Aorta (tissue), 5 donors: Measurements from ENCODE around the gene VASH2. TPM values are rescaled to one million over a fixed set of nuclear protein-coding genes. Genes with fewer than 3 reads are reported as not detected.
"Not testable (repeated sequence)": the region's sequence is repeated elsewhere in the genome, so short reads cannot be mapped to it uniquely, and the experiment has no call there.

Experiments used
- ATAC-seq: fragments of 200-7000 bp; cut with Tn5 transposase; one replicate; pipeline ENCODE4 v1.9.1; 2022; ENCODE audit warnings: moderate library complexity; ENCODE audit not compliant: low FRiP score
- DNase-seq, 2 donors: peaks; one replicate each; pipeline ENCODE4 v3.0.0-alpha.2; 2020
- H3K27ac ChIP-seq, 2 donors: one replicate each; pipeline ENCODE4 v1.5.1; 2013; ENCODE audit warnings: low read length in 2 of 2, mild to moderate bottlenecking in 2 of 2, moderate library complexity in 2 of 2, control low read depth in 1 of 2, inconsistent platforms in 1 of 2, low read depth in 1 of 2
- H3K27me3 ChIP-seq, 2 donors: one replicate each; pipeline ENCODE4 v1.6.1; 2013; ENCODE audit warnings: control low read depth in 1 of 2, low read length in 1 of 2, mild to moderate bottlenecking in 1 of 2, moderate library complexity in 1 of 2; ENCODE audit not compliant: insufficient read depth in 2 of 2, control insufficient read depth in 1 of 2
- H3K36me3 ChIP-seq, 2 donors: one replicate each; pipeline ENCODE4 v1.6.1; 2013; ENCODE audit warnings: control low read depth in 1 of 2, low read length in 1 of 2, mild to moderate bottlenecking in 1 of 2; ENCODE audit not compliant: insufficient read depth in 2 of 2, control insufficient read depth in 1 of 2
- H3K4me1 ChIP-seq, 2 donors: one replicate each; pipeline ENCODE4 v1.6.1; 2013; ENCODE audit warnings: low read length in 2 of 2, control low read depth in 1 of 2, mild to moderate bottlenecking in 1 of 2, moderate library complexity in 1 of 2; ENCODE audit not compliant: insufficient read depth in 2 of 2, control insufficient read depth in 1 of 2
- H3K4me3 ChIP-seq, 2 donors: one replicate each; pipeline ENCODE4 v1.5.1; 2013; ENCODE audit warnings: low read length in 2 of 2, control low read depth in 1 of 2, mild to moderate bottlenecking in 1 of 2
- H3K9me3 ChIP-seq: one replicate; pipeline ENCODE4 v1.6.1; 2013; ENCODE audit warnings: mild to moderate bottlenecking, low read length; ENCODE audit not compliant: control insufficient read depth
- WGBS, 2 donors: extraction: QIAGEN DNeasy Blood & Tissue Kit; methylation state at CpG; one replicate each; pipeline ENCODE4 v1.1.7; 2013; 5-methylcytosine and 5-hydroxymethylcytosine counted together
- intact Hi-C, 2 donors: fragments of 100-400 bp; cut with DNase I; formaldehyde crosslinking; loops; one replicate each; pipeline versions ENCODE4 v1.14.2 to v1.15.0; 2022
- polyA plus RNA-seq, 2 donors: library from polyadenylated mRNA; stranded (reverse); fragments of 200-250 nt; gene quantifications; one replicate each; pipeline ENCODE4 v1.2.3, GENCODE V29; 2013
- total RNA-seq, 2 donors: library from RNA; stranded (reverse); fragmentation: NEBNext Ultra II Directional; extraction: Animal tissue kit (Norgen Biotek cat#: 25700); gene quantifications; one replicate each; pipeline ENCODE4 v1.2.1, GENCODE V29; 2021
- donor health status: healthy with polysubstance abuse.
- donor health status: Bipolar disorder and iron deficiency.
- donor health status: DM: no; HTN: no; CAD: no.
- donor health status: DM: no; HTN: no; CAD: no.
- donor health status: DM: yes; HTN: yes; CAD: no.

VASH2 gene
- total and polyA plus RNA-seq, 4 donors = 0.26 to 1.8 (median 0.33) TPM

DNA sequence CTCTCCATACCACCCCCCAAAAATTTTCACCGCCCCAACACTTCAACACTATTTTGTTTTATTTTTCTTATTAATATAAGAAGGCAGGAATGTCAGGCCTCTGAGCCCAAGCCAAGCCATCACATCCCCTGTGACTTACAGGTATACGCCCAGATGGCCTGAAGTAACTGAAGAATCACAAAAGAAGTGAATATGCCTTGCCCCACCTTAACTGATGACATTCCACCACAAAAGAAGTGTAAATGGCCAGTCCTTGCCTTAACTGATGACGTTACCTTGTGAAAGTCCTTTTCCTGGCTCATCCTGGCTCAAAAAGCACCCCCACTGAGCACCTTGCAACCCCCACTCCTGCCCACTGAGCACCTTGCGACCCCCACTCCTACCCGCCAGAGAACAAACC is 36.2 kb upstream of the VASH2 start:
- H3K9me3 ChIP-seq, H3K4me1 ChIP-seq, DNase-seq, H3K27me3 ChIP-seq, H3K27ac ChIP-seq, H3K4me3 ChIP-seq, H3K36me3 ChIP-seq, intact Hi-C loops, ATAC-seq: not testable (repeated sequence)
- WGBS, 2 donors = 86 to 94% methylated on average over 4 of the region's 5 CpGs

GRCh38 chr1:212914789-212915188 is 35.6 kb upstream of the VASH2 start:
- Histone ChIP-seq H3K9me3 (no peaks in the 10 kb centered on the region), H3K27ac (no peak overlapping the region), H3K4me3 (no peak overlapping the region), H3K27me3 (no peaks in the 10 kb centered on the region), H3K36me3 (no peaks in the 10 kb centered on the region), H3K4me1 (no peaks in the 10 kb centered on the region)
- WGBS, 2 donors = 53 to 60% methylated on average over 3 of the region's 3 CpGs
- DNase-seq (no peak), ATAC-seq (no peak)
- intact Hi-C loops = no loop called here

DNA sequence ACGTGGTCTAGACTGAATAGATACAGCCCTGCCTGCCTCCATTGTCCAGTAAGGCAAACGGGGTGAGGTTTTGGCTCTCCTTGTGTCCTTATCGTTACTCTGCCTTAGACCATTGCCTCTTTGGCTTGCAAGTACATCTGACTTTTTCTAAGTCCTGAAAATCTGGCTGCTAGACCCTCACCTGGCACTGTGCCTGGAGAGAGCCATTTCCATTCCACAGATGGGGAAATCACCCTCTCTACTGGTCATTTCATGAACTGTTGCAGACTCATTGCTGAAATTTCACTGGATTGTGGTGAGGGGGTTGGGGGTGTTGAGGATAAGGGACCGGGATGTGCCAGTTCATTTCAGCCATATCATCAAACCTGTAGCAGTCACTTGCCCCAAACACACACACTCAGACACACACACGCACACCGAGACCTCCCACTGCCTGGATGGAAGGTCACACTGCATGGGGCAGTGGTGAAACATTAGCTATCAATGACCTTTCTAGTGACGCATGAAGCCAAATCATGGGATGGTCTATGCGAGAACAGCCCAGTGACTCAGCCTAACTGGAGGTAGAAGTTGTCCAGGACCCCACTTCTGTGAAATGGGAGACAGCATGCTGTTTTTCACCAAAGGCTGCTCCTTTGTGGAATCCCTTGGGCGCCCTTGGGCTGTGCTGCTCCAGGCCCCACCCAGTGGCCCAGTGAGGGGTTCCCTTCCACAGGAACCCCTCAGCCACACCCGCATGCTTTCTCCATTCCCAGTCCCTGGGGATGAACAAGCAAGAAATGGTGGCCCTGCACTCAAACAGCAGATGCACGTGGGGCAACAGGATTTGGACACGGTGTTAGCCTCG is 34.9 kb upstream of the VASH2 start:
- Histone ChIP-seq H3K27me3 (no peaks in the 10 kb centered on the region), H3K9me3 (no peaks in the 10 kb centered on the region), H3K4me3 (no peak overlapping the region), H3K36me3 (no peaks in the 10 kb centered on the region), H3K4me1 (no peaks in the 10 kb centered on the region), H3K27ac (no peak overlapping the region)
- 65 to 66% methylated on average over 13 of the region's 13 CpGs for WGBS, 2 donors
- peak; percentile 57 for ATAC-seq
- intact Hi-C loops = no loop called here
- DNase-seq = peak in 1 of 2 donors; percentile 63

DNA sequence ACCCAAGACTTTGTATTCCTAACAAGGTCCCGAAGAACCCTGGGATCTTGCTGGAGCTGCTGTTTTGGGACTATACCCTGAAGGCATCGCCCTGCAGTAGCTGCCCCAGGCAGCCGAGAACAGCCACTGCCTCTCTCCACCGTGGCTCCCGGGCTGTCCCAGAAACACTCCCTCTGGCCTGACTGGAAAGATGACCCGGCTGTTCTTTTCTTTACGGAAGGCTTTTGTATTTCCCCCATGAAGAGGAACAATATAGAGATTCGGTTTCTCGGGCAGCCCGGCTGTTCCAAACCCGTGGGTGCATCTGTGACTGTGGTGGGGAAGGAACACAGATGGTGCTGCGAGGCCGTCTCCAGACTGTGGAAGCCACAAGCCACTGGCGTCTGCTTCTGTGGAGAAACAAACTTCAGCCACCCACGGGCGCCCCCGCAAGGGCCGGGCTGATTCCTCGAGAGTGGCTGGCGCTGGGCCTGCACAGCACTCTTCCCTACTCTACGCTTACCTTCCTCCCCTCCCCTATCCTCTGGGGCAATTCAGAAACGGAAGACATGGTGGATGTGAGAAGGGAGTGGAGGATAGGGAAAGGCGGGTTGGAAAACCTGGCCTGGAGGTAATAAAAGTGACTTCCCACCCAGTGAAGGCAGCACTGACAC is 33.7 kb upstream of the VASH2 start:
- intact Hi-C loops = no loop called here
- ATAC-seq = peak; percentile 60
- Histone ChIP-seq H3K4me3 (no peak overlapping the region), H3K27me3 (no peaks in the 10 kb centered on the region), H3K36me3 (no peaks in the 10 kb centered on the region), H3K9me3 (no peaks in the 10 kb centered on the region), H3K4me1 (no peaks in the 10 kb centered on the region), H3K27ac (no peak overlapping the region)
- DNase-seq = peak; percentile 66 to 78
- WGBS, 2 donors = 24% methylated on average over 23 of the region's 23 CpGs

GRCh38 chr1:212917134-212917485 is 33.2 kb upstream of the VASH2 start:
- Histone ChIP-seq H3K27me3 (no peaks in the 10 kb centered on the region), H3K4me1 (no peaks in the 10 kb centered on the region), H3K4me3 (no peak overlapping the region), H3K27ac (no peak overlapping the region), H3K9me3 (no peaks in the 10 kb centered on the region), H3K36me3 (no peaks in the 10 kb centered on the region)
- ATAC-seq (peak; percentile 19), DNase-seq (no peak)
- 71 to 74% methylated on average over 9 of the region's 9 CpGs for WGBS, 2 donors
- intact Hi-C loops = no loop called here

GRCh38 chr1:212917858-212918257 is 32.5 kb upstream of the VASH2 start:
- Histone ChIP-seq H3K27me3 (no peaks in the 10 kb centered on the region), H3K27ac (no peak overlapping the region), H3K36me3 (no peaks in the 10 kb centered on the region), H3K9me3 (no peaks in the 10 kb centered on the region), H3K4me3 (no peak overlapping the region), H3K4me1 (no peaks in the 10 kb centered on the region)
- 64 to 67% methylated on average over 5 of the region's 5 CpGs for WGBS, 2 donors
- intact Hi-C loops = no loop called here
- ATAC-seq (no peak), DNase-seq (no peak)

DNA sequence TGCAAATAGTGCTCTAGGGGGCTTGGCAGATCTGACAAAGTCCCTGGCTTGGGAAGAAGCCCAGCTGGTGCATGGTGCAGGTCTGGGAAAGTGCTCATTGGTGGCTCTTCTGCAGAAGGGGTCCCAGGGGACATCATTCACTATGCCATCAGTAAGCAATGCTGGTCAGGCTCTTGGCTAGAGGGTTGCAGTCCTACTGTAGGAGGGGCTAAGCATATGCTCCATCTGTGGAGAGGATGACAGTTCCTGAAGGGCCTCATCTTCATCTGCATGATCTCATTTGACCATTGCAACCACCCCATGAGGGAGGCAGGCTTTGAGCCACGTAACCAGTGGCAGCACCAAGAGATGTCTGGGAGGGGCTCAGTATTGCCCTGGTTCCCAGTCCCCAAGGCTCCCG is 31.5 kb upstream of the VASH2 start:
- H3K9me3 ChIP-seq = no peaks in the 10 kb centered on the region
- 62 to 71% methylated on average over 2 of the region's 2 CpGs for WGBS, 2 donors
- H3K4me1 ChIP-seq = no peaks in the 10 kb centered on the region
- intact Hi-C loops = no loop called here
- DNase-seq (no peak), ATAC-seq (no peak)
- no peaks in the 10 kb centered on the region for H3K27me3 ChIP-seq
- H3K36me3 ChIP-seq = no peaks in the 10 kb centered on the region
- no peak overlapping the region for H3K4me3 ChIP-seq
- no peak overlapping the region for H3K27ac ChIP-seq

DNA sequence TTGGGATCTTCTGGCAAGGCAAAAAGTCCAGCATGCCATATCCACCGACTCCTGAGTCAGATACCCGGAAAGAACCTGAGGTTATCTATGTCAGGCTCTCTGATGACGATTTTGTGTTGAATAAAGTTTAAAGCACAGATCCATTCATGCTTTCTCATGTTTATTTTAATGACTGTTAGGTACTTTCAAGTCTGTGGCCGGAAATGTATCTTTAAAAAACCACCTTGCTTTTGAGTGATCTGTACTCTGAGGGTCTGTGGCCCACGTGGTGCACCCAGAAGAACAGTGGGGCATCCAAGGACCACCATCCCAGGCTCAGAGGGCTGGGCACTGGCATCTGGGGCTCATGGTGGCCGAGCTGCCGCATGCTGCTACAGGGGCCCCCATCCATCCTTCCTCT is 30.1 kb upstream of the VASH2 start:
- no peaks in the 10 kb centered on the region for H3K36me3 ChIP-seq
- H3K4me3 ChIP-seq = no peak overlapping the region
- no peak overlapping the region for H3K27ac ChIP-seq
- WGBS, 2 donors = 72 to 80% methylated on average over 7 of the region's 7 CpGs
- H3K9me3 ChIP-seq = no peaks in the 10 kb centered on the region
- ATAC-seq (no peak), DNase-seq (no peak)
- no peaks in the 10 kb centered on the region for H3K4me1 ChIP-seq
- intact Hi-C loops = no loop called here
- no peaks in the 10 kb centered on the region for H3K27me3 ChIP-seq

GRCh38 chr1:212920896-212921295 is 29.4 kb upstream of the VASH2 start:
- 72 to 73% methylated on average over 6 of the region's 6 CpGs for WGBS, 2 donors
- Histone ChIP-seq H3K36me3 (no peaks in the 10 kb centered on the region), H3K27me3 (no peaks in the 10 kb centered on the region), H3K9me3 (no peaks in the 10 kb centered on the region), H3K27ac (no peak overlapping the region), H3K4me1 (no peaks in the 10 kb centered on the region), H3K4me3 (no peak overlapping the region)
- no peak for DNase-seq
- no peak for ATAC-seq
- intact Hi-C loops = no loop called here
